Measurements from ENCODE around the gene CFAP206. TPM values are rescaled to one million over a fixed set of nuclear protein-coding genes. Genes with fewer than 3 reads are reported as not detected.

The CFAP206 gene, protein sequence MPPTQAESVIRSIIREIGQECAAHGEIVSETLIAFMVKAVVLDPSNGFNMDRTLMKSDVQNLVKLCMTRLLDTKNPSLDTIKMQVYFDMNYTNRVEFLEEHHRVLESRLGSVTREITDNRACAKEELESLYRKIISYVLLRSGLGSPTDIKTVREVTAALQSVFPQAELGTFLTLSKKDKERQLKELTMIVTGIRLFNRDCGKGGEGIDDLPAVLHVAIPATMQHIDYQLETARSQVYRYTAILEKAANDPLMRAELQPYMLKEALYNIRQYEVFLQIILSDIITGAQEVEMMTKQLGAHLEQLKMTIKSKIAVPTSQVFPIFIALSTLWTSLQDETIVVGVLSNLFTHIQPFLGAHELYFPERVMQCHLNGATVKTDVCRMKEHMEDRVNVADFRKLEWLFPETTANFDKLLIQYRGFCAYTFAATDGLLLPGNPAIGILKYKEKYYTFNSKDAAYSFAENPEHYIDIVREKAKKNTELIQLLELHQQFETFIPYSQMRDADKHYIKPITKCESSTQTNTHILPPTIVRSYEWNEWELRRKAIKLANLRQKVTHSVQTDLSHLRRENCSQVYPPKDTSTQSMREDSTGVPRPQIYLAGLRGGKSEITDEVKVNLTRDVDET
- 1.3 TPM for total RNA-seq
- 0.24 TPM for polyA plus RNA-seq

GRCh38 chr6:87407901-87408720 is at the start of gene CFAP206:
CFAP206 (plus strand) TSS chr6:87407972; CDS start chr6:87409840, 1,868 bp downstream.
- peak within 1 kb of the TSS; percentile 75 for H3K27ac ChIP-seq (ENCODE audit: low read depth)
- H3K4me1 ChIP-seq (ENCODE audit: insufficient read depth): no peaks in the 10 kb centered on the region
- H3K4me3 ChIP-seq (ENCODE audit: low read depth, low read length): peak within 1 kb of the TSS; percentile 62
- peak; percentile 75 for DNase-seq (ENCODE audit: extremely low spot score)
- no peaks in the 10 kb centered on the region for H3K36me3 ChIP-seq (ENCODE audit: insufficient read depth)
- under 1% methylated on average over 82 of the region's 82 CpGs for WGBS

GRCh38 chr6:87364602-87365252 is 43.0 kb upstream of the CFAP206 start:
- H3K4me1 ChIP-seq (ENCODE audit: insufficient read depth): no peaks in the 10 kb centered on the region
- 66% methylated on average over 5 of the region's 5 CpGs for WGBS
- H3K36me3 ChIP-seq (ENCODE audit: insufficient read depth): no peaks in the 10 kb centered on the region
- no peak overlapping the region for H3K4me3 ChIP-seq (ENCODE audit: low read depth, low read length)
- no peak for DNase-seq (ENCODE audit: extremely low spot score)
- no peak overlapping the region for H3K27ac ChIP-seq (ENCODE audit: low read depth)

DNA sequence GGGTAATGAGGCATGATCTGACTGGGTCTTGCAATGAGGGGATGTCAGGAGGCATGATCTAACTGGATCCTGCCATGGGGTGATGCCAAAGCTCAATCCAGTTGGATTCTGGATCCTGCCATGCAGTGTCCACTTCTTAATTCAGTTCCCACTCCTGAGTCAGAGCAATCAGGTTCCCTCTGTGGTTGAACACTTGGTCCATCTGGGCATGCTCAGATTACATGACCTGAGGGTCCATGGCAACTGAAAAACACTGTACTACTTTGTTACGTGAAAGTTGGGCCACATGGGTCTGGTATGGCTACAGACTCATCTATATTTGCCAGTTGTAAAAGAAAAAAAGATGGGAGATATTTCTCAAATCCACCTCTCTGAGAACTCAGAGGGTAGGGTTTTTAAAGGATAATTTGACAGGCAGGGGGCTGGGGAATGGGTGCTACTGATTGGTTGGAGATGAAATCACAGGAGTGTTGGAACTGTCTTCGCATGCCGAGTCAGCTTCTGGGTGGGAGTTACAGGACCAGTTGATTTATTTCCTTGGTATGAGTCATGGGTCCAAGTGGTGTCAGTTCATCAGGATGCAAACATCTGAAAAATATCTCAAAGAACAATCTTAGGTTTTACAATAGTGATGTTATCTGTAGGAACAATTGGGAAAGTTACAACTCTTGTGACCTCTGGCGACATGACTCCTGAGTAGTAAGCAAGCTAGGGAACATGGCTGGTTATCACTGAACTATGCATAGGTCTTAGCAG is 41.5 kb upstream of the CFAP206 start:
- Histone ChIP-seq H3K36me3 (ENCODE audit: insufficient read depth) (no peaks in the 10 kb centered on the region), H3K4me1 (ENCODE audit: insufficient read depth) (no peaks in the 10 kb centered on the region), H3K4me3 (ENCODE audit: low read depth, low read length) (no peak overlapping the region), H3K27ac (ENCODE audit: low read depth) (no peak overlapping the region)
- WGBS: 84% methylated on average over 4 of the region's 4 CpGs
- DNase-seq (ENCODE audit: extremely low spot score): no peak

DNA sequence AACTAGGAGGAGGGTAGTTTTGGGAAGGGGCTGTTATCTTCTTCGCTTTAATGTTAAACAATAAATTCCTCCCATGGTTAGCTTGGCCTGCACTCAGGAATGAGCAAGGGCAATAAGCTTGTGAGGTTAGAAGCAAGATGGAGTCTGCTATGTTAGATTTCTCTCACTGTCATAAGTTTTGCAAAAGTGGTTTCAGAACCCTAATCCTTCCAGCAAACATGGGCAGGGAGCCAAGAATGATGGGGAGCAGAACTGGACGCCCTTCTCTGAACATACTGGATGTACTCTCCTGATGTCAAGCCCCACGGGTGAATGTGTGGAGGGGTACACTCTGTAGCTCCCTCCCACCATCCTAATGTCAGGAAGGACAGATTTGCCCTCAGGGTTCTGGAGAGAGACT is 40.9 kb upstream of the CFAP206 start:
- Histone ChIP-seq H3K27ac (ENCODE audit: low read depth) (no peak overlapping the region), H3K36me3 (ENCODE audit: insufficient read depth) (no peaks in the 10 kb centered on the region), H3K4me1 (ENCODE audit: insufficient read depth) (no peaks in the 10 kb centered on the region), H3K4me3 (ENCODE audit: low read depth, low read length) (no peak overlapping the region)
- no peak for DNase-seq (ENCODE audit: extremely low spot score)
- 64% methylated on average over 3 of the region's 3 CpGs for WGBS

GRCh38 chr6:87373377-87373776 is 34.4 kb upstream of the CFAP206 start:
- peaks cover 2% of the 10 kb centered on the region for H3K36me3 ChIP-seq (ENCODE audit: insufficient read depth)
- no peak overlapping the region for H3K27ac ChIP-seq (ENCODE audit: low read depth)
- DNase-seq (ENCODE audit: extremely low spot score): no peak
- WGBS: 95% methylated on average over 2 of the region's 2 CpGs
- H3K4me3 ChIP-seq (ENCODE audit: low read depth, low read length): no peak overlapping the region
- H3K4me1 ChIP-seq (ENCODE audit: insufficient read depth): no peaks in the 10 kb centered on the region

- 84% methylated on average over 2 of the region's 2 CpGs for WGBS
- no peak overlapping the region for H3K27ac ChIP-seq (ENCODE audit: low read depth)
- DNase-seq (ENCODE audit: extremely low spot score): no peak
- H3K4me1 ChIP-seq (ENCODE audit: insufficient read depth): no peaks in the 10 kb centered on the region
- peaks cover 2% of the 10 kb centered on the region for H3K36me3 ChIP-seq (ENCODE audit: insufficient read depth)
- no peak overlapping the region for H3K4me3 ChIP-seq (ENCODE audit: low read depth, low read length)
Observed at GRCh38 chr6:87375315-87375714, 32.5 kb upstream of the CFAP206 start.

DNA sequence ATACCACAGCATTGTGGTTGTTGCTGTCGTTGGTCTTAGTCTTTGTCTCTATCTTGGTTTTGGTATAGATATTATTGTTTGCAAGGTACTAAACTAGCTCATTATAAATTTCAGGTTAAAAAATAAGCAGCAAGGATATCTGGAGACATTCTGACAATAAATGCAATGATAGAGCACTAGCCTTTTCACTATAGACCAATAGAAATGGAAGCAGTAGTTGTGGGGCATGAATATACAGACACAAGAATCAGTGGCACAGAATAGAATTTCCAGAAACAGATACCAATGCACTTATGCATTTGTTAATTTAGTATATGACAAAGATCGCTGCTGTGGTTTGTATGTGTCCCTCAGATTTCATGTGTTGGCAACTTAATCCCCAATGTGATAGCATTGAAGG is 31.1 kb upstream of the CFAP206 start:
- WGBS: 94% methylated on average over 2 of the region's 2 CpGs
- no peak for DNase-seq (ENCODE audit: extremely low spot score)
- Histone ChIP-seq H3K27ac (ENCODE audit: low read depth) (no peak overlapping the region), H3K36me3 (ENCODE audit: insufficient read depth) (peaks cover 2% of the 10 kb centered on the region), H3K4me3 (ENCODE audit: low read depth, low read length) (no peak overlapping the region), H3K4me1 (ENCODE audit: insufficient read depth) (no peaks in the 10 kb centered on the region)

DNA sequence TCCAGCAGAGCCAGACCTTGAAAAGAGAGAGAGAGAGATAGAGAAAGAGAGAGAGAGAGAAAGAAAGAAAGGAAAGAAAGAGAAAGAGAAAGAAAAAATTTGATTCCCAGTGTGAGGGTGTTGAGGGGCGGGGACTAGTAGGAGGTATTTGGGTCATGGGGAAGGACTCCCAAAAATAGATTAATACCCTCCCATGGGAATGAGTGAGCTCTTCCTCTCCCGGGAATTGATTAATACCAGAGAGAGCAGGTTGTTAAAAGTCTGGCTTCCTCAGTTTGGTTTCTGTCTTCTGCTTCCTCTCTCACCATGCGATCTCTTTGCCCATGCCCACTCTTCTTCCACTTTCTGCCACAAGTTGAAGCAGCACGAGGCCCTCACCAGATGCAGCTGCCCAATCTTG is 28.8 kb upstream of the CFAP206 start:
- DNase-seq (ENCODE audit: extremely low spot score): no peak
- Histone ChIP-seq H3K36me3 (ENCODE audit: insufficient read depth) (peaks cover 2% of the 10 kb centered on the region), H3K4me3 (ENCODE audit: low read depth, low read length) (no peak overlapping the region), H3K27ac (ENCODE audit: low read depth) (no peak overlapping the region), H3K4me1 (ENCODE audit: insufficient read depth) (no peaks in the 10 kb centered on the region)
- WGBS: 80% methylated on average over 4 of the region's 4 CpGs

DNA sequence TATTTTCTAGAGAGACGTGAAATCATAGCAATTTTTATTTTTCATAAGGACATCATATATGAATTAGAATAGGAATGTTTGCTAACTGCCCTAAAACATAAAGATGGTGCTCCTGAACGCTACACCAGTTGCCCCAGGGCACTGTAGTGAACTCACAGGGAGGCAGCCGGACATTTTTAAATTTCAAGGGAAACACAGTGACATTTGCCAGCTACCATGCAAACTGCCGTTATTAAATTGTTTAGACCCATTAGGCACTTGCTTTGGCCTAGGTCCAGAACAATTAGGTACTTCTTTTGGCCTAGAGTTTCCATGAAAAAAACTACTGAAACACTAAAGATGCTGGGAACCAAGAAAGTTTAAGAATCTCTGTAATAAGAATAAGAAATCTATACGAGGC is 24.9 kb upstream of the CFAP206 start:
- Histone ChIP-seq H3K4me3 (ENCODE audit: low read depth, low read length) (no peak overlapping the region), H3K27ac (ENCODE audit: low read depth) (no peak overlapping the region), H3K4me1 (ENCODE audit: insufficient read depth) (no peaks in the 10 kb centered on the region), H3K36me3 (ENCODE audit: insufficient read depth) (no peaks in the 10 kb centered on the region)
- 85% methylated on average over 5 of the region's 5 CpGs for WGBS
- no peak for DNase-seq (ENCODE audit: extremely low spot score)

- no peaks in the 10 kb centered on the region for H3K36me3 ChIP-seq (ENCODE audit: insufficient read depth)
- no peak for DNase-seq (ENCODE audit: extremely low spot score)
- H3K4me1 ChIP-seq (ENCODE audit: insufficient read depth): no peaks in the 10 kb centered on the region
- no peak overlapping the region for H3K4me3 ChIP-seq (ENCODE audit: low read depth, low read length)
- H3K27ac ChIP-seq (ENCODE audit: low read depth): no peak overlapping the region
- 49% methylated on average over 1 of the region's 1 CpG for WGBS
Observed at GRCh38 chr6:87384038-87384437, 23.7 kb upstream of the CFAP206 start.

- Histone ChIP-seq H3K27ac (ENCODE audit: low read depth) (no peak overlapping the region), H3K4me1 (ENCODE audit: insufficient read depth) (no peaks in the 10 kb centered on the region), H3K36me3 (ENCODE audit: insufficient read depth) (no peaks in the 10 kb centered on the region), H3K4me3 (ENCODE audit: low read depth, low read length) (no peak overlapping the region)
- DNase-seq (ENCODE audit: extremely low spot score): no peak
- WGBS: 84% methylated on average over 3 of the region's 3 CpGs
Observed at GRCh38 chr6:87384449-87384848, 23.3 kb upstream of the CFAP206 start.

DNA sequence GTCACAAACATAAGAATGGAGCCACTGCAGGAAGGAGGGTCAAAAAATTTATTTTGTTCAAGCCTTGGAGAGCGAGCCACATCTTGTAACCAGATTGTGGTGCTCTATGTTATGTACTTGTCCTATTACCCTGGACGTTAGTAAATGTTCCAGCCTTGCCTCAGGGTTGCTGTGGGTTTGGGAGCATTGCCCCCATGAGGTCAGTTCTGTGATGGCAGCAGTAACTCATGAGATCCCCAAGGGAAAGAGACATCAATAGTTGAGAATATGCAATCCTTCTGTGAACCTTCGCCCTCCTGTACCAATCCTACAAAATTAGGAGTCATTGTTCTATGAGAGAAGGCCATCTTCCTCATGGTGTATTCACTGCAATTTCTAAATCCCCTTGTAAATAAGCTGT is 16.4 kb upstream of the CFAP206 start:
- Histone ChIP-seq H3K27ac (ENCODE audit: low read depth) (no peak overlapping the region), H3K4me3 (ENCODE audit: low read depth, low read length) (no peak overlapping the region), H3K36me3 (ENCODE audit: insufficient read depth) (no peaks in the 10 kb centered on the region), H3K4me1 (ENCODE audit: insufficient read depth) (no peaks in the 10 kb centered on the region)
- WGBS: 57% methylated on average over 3 of the region's 3 CpGs
- DNase-seq (ENCODE audit: extremely low spot score): no peak

Measured in urinary bladder (tissue), 4 donors.